Measurements from ENCODE around the gene NALCN.

NALCN gene

DNA sequence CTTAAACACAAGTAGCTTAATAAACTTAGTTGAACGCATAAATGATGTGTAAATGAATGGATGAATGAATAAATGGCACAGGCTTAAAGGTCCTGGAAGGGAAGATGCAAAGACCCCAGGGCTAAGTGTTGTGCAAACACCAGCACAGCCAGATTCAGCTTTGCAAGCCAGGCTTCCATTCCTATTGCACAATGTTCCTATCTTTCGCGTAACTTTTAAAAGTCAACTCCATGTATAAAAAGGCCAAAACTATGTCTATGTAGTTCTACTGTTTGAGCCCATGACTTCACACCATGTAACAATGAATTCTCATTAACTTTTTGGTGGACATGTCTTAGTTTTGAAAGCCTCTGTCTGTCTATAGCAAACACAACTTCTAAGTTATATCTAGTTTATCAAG, 226.0 kb downstream of the NALCN start:
- no peak for FAIRE-seq

DNA sequence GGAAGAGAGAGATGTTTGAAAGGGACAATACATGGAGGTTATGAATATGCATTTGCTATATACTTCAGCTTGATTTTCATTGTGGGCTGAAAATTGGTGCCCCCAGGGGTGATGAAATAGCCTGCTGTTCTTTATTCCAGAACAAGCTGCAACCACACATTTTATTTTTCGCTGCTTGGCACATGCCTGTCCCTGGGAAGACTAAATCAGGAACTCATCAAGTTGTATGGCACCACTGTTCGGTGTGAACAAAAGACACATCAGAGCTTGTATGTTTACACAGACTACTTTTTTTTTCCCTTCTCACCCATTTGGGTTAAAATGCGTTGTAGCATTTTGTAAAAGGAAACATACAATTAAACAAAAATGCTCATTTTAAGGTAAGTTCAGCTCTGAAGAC, 230.7 kb downstream of the NALCN start:
- FAIRE-seq, result no peak

DNA sequence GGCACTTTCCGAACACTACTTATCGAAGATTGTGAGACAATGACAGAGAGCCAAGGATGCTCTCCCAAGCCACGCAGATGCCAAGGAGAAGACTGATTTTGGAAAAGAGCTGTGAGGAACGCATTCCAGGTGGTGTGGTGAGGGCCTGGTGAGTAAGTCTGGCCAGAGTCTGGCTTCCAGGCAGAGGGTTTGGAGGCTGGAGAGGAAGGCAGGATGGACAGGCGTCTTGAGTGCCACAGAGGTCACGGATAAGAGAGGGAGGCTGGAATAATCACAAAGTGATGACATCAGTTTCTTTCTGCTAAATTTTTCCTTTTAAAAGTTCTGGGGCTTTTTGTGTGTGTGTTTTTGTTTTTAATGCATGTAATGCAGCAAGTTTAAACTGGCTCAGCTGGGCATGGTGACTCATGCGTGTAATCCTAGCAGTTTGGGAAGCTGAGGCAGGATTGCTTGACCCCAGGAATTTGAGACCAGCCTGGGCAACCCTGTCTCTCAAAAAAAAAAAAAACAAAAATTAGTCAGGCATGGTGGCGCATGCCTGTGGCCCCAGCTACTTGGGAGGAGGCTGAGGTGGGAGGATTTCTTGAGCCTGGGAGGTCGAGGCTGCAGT, 235.1 kb downstream of the NALCN start:
- FAIRE-seq, result no peak

DNA sequence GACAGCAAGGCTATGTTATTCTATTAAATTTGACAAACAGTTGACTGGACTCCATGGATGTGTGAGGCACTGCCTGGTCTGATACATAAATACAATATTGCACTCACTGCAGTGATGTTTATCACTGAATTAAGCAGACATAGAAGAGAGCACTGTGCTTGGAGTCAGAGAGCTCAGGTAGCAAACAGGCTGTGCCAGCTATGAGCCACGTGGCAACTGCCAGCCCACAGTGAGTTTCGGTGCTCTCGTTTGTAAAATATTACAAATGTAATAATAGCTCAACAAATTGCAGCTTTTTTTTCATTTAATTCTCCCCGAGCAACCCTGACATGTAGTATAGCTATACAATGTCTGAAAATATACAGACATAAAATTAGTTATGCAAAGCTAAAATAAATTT, 237.3 kb downstream of the NALCN start:
- no peak for FAIRE-seq

DNA sequence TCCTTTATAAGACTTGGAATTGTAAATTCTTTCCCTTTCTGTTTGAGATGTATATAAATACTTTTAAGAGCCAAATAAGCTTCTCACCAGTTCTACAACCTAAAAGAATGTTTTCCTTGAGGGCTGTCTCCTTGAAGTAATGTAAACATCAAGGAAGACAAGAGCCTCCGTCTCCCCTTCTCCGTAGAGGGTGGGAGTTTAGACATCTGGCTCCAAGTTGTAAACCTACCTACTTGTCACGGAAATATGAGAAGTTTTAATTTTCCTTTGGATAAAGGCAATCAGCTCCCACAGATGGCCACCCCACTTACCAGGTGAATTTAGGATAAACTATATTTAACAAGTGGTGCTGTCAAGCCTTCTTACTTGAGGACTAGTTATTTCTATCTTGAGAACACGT, 237.9 kb downstream of the NALCN start:
- FAIRE-seq, result no peak

DNA sequence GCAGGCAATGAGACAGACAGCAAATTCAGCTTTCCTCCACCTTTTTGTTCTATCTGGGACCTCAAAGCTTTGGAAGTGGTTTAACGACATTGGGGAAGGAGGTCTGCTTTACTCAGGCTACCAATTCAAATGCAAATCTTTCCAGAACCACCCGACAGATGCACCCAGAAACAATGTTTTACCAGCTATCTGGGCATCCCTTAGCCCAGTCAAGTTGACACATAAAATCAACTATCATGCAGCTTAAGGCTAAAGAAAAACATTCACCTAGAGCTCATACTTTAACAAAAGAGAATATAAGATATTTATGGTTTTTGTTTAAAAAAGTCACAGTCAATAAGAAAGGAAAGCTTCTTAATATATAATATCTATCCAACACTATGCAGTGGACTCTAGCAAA, 246.0 kb downstream of the NALCN start:
- FAIRE-seq, result no peak

DNA sequence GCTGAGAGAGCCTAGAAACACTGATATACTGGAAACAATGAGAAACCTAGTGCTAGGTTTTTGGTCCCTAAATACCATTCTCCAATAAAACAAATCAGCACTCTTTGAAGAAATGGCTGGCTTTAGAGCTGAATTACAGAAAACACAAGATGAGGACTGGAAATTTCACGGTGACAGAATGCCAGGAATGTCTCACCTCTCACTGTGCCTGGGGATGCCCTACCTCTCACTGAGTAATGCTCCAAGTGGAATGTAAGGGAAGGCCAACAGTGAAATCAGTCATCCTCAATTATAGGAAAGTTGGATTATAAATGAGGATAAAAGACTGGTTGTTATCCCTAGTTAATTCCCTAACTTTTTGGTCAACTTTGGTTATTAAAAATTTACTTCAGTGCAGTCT, 259.0 kb downstream of the NALCN start:
- FAIRE-seq, result no peak

DNA sequence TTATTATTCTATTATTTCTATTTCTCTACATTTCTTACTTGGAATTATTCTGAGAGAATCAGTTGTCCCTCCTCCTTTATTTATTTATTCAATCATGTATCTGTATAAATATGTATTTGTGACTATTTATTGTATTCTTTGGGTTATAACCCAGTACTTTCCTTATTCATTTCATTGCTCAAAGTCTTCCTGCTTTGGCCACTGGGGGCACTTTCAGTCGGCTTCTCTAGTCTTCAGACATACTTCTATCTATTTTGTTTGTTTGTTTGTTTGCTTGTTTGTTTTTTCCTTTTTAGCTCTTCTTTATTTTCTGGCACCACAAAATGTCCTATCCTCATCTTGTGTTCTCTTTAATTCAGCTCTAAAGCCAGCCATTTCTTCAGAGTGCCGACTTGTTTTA, 260.4 kb downstream of the NALCN start:
- FAIRE-seq, result no peak

DNA sequence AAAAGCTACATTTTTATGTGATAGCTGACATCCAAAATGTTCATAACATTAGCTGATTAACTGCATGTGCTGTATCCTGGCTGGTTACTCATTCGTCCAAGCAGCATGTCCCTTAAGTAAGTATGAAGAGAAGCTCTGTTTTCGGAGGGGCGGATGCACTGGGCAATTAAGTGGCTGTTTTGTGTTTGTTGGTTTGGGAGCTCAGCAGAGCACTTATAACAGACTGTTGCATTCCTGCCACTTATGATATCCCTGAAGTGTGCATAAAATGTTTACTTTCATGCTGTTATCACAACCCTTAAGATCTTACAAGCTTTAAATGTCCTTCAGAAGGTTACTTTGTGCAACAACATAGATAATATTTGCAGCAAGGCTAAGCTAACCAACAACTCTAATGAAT, 264.1 kb downstream of the NALCN start:
- no peak for FAIRE-seq

DNA sequence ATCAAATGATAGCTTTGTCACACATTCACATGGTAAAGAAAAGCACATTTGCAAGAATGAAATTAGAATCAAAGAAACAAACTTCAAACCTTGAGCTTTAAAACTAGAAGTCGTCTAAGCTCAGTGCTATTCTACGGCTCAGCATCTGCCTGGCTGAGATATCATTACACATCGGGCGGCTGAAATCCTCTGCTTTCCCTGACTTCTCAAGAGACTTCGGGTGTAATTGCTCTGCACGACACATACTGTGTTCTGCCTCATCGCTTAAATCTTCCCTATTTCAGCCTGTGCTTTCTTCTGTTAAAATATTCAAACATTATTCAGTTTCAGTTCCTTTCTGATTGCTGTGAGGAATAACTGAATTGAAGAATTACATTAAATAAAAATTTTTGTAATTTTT, 265.3 kb downstream of the NALCN start:
- FAIRE-seq, result peak; percentile 38

DNA sequence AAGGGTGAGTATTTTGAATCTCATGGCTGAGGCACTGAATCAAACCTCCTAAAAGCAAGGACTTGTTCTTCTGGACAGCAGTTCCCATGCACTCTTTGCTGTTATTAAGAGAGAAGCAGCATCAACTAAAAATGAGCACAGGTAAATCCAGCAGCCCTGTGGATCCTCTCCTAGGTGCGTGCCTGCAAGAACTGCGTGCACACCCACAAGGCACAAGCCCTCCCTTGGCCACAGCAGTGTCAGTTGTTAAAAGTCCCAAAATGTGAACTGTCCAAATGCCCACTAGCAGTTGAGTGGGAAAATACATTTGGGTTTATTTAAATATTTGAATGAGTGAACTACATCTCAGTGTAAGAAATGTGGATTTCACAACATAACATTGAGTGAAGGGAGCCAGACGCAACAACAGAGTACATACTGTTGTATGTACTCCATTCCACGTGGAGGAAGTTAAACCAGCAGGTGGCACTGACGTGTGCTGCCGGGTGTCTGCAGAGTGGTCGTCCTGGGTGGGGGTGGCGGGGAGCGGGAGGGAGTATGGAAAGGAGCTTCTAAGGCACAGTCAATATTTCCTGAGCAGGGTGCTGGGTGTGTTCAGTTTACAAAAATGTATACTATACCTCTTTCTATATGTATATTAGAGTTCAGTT, 266.4 kb downstream of the NALCN start:
- no peak for FAIRE-seq

DNA sequence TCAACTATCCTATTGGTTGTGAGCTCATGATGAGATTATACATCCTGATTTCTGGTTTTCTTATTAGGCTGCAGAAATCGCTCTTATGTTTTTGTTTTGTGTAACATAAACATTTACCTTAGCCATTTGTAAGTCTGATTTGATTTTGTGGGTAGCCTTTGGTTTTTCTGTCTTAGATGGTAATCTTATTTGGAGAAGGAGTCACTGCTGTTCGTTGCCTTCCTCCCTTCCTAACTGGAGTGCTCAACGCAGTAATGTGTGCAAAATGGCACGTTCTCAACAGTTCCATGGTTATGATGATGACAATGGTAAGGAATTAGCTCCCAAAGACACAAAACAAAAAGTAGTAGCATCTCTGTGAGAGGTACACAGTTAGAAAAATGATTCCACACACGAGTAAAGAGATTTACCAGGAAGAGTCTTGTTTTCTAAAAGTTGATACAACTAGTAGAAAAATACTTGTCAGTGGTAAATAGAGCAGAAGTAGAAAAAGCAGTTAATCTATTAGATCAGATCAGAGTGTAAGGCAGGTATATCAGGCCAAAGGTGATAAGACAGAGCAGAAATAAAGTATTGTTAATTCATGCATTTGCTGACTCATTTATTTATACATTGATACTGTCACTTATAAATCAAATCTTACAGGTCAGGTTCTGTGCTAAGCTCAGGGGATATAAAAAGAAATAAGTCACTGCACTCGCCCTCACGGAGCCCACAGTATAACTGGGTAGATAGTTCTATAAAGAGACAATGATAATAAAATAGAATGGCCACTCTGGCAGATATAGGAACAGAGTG, 270.0 kb downstream of the NALCN start:
- FAIRE-seq, result no peak

DNA sequence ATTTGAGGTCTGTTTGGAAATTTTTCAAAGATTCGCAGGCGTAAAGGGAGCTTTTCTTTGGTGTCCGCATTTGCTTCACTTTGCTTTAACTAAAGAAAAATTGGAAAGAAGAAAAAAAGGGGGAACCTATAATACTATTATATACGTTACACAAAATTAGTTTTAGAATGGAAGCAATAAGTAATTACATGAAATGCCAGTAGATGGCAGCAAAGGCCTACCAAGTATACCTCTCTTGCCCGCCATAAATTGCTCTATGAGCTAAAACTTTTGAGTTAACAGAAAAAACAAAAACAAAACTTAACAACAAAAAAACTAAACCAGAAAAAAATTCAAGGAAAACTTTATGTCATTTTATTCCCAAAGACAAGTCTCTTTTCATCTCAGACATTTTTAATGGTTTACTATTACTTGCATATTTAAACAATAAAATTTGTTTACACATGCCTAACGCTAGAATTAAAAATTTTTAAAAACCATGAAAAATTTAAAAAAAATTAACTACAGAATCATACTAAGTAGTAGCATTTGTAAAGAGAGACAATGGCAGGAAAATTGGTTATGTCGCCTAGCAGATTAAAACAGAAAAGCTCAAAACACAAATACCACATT, 271.4 kb downstream of the NALCN start:
- FAIRE-seq, result peak; percentile 99

DNA sequence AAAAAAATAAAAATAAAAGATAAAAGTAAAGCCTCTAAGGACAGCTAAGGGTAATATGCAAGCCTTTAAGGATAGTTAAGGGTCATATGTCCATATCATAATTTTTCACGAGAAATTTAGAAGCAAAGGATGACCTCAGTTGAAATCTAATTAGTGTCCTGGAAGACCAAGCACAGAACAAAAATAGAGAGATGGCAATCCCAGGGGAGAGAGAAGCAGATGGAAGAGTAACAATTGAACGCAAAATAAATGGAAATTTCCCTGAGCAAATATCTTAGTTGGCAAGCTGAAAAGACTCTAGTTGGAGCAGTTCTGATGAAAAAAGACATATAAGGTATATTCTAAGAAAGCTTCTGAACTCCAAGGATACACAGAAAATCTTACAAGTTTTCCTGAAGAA, 275.4 kb downstream of the NALCN start:
- FAIRE-seq, result no peak

DNA sequence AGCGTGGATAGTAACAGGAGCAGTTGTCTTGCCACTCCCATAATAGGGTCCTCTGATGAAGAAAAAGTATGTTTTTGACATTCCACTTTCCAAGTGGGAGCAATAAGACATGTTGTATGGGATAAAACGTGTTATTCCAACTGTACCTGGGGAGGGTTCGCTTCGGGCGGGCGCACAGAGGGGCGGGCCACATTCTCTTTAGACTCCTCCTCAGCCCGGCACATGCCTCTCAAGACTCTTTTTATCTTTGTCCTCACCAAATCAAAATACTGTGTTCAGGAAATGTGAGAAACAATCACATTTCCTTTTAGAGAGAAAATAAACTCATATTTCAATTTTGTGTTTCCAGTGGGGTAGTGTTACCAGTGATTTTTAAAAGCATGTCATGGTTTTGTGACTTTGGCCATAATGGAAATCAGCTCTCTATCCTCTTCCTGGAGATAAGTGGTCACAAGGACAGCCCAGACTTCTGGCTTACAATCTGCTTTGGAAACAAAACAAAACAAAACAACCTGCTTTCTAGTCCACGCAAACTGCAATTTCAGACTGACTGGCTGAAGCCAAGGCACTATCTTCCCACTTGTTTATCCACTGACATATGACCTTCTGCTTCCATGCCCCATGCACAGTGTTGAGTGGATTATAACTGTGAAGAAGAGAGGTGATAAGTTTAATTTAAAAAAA, 276.1 kb downstream of the NALCN start:
- no peak for FAIRE-seq

DNA sequence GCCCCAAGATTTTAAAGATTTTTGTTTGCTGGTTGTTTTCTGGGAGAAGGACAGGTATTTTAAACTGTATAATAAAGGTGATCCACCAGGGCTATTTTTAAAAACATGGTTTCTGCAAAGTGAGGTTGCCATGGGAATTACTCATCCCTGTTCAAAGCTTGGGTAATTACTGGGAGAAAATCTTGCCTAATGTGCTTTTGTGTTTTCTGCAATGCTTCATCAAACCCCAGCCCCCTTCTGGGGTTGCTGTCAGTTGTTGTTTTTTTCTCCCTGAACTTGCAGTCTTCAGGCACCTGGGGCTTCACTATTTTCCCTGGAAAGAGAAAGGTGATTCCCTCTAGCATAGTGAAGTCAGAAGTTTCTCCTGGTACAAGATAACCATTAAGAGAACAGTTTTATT, 277.2 kb downstream of the NALCN start:
- peak; percentile 21 for FAIRE-seq

DNA sequence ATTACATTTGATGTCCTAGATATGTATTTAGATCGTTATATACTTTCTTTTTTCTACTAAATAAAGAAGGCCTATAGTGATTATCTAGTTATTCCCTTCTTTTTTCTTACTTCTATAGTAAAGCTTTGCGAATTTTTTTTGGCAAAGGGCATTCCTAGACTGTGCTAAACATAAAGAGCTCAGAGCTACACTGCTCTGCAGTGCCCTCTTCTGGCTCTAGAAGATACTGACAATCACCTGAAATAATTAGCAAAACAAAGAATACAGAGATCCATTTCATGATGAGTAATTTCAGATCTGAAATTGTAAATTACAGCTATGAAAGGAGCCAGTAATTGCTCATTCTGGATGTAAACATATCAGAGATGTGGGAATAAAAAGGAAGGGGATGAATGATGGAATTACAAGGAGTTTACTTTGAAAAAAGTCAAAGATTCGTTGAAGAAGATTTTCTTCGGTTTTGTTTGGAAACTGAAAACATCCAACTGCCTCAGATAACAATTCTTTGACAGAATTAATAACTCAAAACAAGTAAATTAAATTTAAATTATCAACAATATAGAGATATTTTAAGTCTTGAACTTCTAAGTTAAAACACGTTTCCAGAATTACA, 288.5 kb downstream of the NALCN start:
- FAIRE-seq, result peak; percentile 80

DNA sequence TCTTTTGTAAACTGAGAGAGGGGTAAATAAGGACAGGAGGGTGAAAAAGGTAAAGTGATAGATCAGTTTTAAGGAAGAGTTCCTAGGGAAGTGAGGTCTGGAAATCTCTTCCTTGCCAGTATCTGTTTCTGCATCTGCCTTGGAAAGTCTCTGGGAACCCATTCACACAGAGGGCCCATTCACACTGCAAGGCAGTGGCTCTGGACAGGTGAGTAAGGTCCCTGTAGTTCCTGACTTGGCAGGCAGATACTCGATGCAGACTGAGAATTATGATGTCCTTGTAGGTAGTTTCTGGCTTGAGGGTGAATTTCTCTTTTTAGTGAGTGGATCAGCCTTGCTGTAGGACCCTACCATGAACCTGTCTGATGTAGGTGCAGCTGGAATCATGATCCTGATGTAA, 293.3 kb downstream of the NALCN start:
- no peak for FAIRE-seq

DNA sequence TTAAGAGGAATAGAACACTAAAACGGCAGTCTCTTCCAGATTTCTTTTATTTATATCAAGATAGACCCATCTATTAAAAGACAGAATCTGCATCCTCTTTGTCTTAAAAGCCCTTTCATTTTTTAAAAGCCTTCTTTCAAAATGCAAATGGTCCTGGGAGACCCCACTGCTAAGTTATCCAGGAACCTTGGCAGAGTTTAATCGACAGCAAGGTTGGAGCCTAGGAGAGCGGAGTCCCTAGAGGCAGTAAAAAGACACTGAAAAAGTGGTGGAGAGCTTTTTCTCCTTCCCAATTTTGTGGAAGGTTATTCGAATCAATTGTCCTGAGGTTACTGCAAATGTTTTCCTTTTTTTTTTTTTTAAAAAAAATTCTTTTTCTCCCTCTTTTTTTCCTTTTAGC, 294.7 kb downstream of the NALCN start:
- no peak for FAIRE-seq

DNA sequence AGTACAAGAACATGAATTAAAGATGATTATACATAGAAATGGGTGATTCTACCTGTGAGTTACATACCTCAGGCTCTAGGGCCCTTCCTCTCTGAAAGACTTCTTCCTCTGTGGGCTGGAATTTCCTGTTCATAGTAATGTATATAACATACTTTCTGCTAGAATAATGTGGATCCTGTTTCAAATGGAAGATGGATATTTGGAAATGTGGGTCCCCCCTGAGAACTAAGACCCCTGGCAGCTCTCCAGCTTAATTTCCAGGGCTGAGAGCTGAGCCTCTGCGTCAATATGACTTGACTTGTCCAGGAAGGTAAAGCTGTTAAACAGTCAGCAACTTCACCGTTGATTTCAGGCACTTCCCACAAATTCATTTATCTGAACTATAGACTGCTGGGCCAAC, 296.3 kb downstream of the NALCN start:
- FAIRE-seq, result no peak

DNA sequence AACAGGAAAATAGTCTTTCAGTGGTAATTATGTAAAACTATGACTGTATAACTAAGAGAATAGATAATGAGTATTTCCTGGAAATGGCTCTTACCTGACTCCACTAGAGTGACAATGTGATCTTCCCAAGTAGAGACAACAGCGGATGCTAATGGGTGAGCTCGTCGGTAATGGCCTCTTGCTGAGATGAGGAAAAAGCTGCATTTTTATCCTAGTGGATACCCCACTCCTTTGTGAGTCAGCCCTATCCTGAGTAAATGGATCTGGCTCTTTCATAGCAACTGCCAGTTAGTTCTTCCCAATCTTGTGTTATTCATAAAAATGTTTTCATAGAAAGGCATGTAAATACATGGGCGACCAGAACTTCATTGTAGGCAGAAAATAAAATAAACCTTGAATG, 299.5 kb downstream of the NALCN start:
- FAIRE-seq, result no peak

DNA sequence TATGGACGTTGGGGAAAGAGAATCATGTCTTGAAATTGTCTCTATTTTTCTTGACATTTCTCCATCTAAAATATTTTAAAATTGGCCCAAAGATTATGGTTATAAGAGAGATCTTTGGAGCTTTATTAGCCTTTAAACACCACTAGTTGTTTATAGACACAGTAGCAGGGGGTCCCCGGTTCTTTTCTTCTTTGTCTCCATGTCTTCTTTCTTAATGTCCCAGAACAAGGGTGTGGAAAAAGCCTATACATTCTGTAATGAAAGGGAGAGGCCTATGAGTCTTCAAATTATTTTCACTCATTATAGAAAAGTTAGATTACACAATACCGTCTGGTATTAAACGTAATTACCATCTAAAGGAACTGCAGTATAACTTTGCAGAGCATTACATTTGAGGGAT, 300.0 kb downstream of the NALCN start:
- FAIRE-seq, result no peak

DNA sequence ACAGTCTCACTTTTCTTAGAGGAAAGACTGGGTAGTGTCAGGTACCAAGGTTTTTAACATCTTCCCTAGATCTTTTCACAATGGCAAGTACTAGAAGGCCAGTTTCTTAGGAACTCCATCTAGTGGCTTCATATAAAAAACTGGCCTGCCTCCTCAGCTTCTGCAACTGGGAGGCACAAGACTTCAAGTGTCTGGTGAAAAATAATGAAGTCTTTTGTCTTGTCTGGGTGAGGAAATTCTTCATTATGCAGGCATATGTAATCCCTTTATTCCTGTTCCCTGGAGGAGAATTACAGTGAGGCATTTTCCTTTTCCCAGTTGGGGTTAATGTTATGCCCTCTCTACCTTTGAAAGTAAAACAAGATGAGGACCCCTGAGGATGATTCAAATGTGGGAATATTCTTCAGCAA, 300.5 kb downstream of the NALCN start:
- no peak for FAIRE-seq
